Forelimb muscle (tissue), 1 donor: Measurements from ENCODE around the gene NELFCD. TPM values are rescaled to one million over a fixed set of nuclear protein-coding genes. Genes with fewer than 3 reads are reported as not detected.
"Not testable (repeated sequence)": the region's sequence is repeated elsewhere in the genome, so short reads cannot be mapped to it uniquely, and the experiment has no call there.

Source experiments
- DNase-seq: peaks from one replicate; pipeline ENCODE4 v3.0.0-alpha.2; 2013; ENCODE audit warnings: low read depth
- polyA plus RNA-seq: library from polyadenylated mRNA; unstranded; fragments of 120-200 nt; gene quantifications from one replicate; pipeline ENCODE4 v1.2.1, GENCODE V29; 2013; ENCODE audit not compliant: insufficient read length

Gene NELFCD
- polyA plus RNA-seq = 60.9 TPM

DNA sequence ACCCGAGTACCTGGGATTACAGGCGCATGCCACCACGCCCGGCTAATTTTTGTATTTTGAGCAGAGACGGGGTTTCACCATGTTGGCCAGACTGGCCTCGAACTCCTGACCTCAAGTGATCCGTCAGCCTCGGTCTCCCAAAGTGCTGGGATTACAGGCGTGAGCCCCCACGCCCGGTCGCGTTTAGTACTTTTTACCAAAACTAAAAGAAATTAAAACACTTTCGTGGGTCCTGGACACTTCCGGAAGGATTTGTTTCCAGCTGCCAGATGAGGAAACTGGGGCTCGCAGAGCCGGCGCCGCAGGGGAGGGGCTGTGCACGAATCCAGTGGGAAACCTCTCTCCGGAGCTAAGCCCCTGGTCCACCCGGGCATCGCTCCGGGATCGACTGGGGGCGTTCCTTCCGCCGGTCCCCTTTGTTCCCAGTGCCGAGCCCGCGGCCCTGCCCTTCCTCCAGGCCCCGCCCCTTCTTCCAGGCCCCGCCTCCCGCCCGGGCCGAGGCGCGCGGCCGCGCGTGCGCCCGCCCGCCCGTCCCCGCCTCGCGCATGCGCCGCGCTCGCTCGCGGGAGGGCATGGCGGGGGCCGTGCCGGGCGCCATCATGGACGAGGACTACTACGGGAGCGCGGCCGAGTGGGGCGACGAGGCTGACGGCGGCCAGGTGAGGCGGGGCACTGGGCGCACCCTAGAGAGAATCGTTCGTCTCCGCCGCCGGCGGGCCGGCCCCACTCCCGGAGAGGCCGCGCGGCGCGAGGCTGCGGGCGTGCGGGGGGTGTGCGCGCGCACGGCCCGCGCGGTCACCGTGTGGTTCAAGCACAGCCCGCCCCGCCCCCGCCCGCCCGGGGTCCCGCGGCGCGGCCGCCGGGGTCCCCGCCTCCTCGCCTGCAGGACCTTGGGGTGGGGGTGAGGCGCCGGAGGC lies at the start of gene NELFCD:
TSS of gene NELFCD (plus strand) at position 546 of the 917 bp plus-strand sequence. CDS start at position 600, 54 bp downstream.
- no peak for DNase-seq

DNA sequence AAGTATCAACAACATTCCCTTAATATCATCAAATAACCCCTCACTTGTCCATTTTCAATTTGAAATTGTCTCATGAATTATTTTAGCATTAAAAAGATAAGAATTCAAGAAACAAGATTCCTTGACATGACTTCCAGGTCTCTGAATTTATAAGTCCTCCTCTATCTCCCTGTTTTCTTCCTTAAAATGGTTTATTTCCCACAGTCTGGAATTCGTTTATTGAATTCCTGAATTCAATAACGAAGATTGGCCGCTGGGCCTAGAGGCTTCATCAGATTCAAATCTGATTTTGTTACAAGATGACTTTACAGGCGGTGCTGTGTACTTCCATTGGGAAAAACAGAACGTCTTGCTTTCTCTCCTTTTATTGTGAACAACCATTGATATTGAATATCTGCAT lies 48.9 kb upstream of the NELFCD start:
- DNase-seq = no peak

DNA sequence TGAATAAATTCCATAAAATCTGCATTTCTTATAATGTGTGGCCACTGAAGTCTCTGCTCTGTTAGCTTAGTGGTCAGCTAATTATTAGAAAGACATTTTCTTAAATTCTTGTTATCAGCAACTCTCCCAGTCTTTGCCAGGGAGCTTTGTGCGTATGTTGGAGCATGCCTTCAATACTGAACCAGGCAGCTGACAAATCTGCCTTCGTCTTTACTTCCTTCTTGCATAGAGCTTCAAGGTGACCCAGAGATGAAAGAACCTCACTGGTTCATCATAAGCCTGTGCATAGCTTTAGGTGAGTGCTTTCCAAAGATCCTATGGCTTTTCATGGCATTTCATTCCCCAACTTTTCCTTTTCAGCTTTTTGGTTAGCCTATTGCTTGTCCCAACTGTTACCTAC lies 43.0 kb upstream of the NELFCD start:
- no peak for DNase-seq

DNA sequence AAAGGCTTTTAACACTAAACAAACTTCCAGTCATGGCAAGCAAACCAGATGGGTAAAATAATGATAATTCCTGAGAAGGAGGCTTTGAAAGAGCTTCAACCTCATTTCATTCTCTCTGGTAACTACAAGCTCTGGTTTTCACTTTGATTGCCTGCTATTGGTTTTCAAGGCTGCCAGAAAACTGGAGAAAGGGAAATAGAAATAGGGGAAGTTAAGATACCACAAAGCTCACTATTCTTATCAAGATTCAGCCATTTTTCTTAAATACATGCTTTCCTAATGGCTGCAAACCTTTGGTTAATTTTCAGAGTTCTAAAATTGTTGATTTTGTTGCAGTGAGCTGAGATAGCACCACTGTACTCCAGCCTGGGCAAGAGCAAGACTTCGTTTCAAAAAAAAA lies 42.5 kb upstream of the NELFCD start:
- no peak for DNase-seq

DNA sequence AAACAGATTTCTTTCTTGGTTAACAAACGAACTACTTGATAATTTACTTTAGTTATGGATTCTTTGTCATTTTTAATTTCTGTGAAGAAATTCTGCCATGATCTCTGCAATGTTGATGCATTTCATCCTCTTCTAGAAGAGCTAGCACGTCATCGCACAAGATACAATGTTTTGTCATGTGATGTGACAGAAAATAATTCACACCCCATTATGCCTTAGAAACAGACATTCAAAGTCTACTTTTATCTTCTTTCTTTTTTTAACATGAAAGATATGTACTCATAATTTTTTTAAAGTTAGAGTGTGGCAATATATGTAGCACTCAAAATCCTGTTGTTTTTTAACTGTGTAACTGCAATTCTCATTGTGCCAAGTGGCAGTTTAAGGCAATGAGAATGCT lies 39.6 kb upstream of the NELFCD start:
- DNase-seq = no peak

DNA sequence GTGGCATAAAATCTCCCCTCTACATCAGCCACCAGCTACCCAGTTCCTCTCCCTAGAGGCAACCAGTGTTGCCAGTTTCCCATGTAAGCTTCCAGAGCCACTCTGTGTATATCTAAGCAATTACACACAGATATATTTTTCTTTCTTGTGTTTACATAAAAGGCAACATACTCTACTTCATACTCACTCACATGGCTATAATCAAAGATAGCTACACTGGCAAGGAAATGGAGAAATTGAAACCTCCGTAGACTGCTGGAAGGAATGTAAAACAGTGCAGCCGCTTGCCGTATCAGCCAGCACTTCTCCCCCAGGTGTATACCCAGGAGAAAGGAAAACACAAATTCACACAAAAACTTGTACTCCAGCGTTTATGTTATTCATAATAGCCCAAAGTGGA lies 38.5 kb upstream of the NELFCD start:
- DNase-seq = no peak

DNA sequence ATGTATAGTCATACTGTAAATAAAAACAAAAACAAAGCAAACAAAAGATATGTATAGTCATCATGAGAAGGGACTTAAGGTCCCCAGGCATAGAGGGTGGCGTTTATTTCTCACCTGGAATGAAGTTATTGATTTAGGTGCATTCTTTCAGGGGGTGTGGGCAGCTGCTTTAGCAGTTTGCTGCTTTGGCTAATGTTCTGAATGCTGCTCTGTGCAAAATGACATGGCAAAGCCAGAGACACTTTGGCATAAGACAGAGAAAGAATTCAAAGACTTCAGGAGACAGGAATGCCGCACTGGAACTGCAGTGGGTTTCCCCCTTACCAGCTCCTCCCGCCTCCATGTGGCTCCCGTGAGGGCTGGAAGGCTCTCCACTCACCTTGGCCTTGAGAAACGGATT lies 36.4 kb upstream of the NELFCD start:
- DNase-seq = no peak

DNA sequence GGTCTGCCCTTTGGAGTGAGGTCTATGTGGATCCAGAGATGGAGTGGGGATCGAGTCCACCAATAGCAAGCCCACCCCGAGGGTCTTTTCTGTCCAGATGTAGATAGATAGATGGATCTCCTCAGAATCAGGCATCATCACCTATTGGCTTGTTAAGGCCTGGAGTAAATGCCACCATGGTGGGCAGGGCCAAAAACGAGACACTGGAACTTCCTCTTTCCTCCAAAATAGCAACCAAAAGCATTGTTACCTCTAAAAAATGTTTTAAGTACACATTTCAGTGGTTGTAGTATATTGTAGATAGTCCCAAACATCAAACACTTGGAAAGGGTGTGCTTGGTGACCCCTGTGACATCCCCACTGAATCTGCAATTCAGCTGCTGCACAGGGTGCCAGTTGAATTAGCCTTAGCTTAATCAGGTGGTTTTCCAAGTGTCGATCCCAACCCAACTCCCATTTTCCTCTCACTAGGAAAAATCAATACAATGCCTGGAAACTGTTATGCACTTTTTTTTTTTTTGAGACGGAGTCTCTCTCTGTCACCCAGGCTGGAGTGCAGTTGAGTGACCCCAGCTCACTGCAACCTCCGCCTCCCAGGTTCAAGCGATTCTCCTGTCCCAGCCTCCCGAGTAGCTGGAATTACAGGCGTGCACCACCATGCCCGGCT lies 35.0 kb upstream of the NELFCD start:
- no peak for DNase-seq

- DNase-seq = not testable (repeated sequence)
Observed at GRCh38 chr20:58947797-58948388, 33.2 kb upstream of the NELFCD start.

DNA sequence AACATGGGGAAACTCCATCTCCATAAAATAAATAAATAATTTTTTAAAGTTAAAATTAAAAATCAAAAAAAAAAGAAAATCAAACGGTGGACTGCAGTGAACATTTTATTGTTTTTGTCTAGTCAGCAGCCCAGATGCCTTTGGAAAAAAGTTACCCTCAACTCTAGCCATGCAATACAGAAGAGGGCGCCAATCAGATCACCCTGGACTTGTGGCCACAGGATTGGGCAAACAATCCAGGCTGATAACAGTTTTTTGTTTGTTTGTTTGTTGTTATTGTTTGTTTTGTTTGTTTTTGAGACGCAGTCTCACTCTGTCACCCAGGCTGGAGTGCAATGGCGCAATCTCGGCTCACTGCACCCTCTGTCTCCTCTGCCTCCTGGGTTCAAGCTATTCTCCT lies 30.5 kb upstream of the NELFCD start:
- no peak for DNase-seq

- no peak for DNase-seq
Observed at GRCh38 chr20:58953050-58953449, 28.0 kb upstream of the NELFCD start.

DNA sequence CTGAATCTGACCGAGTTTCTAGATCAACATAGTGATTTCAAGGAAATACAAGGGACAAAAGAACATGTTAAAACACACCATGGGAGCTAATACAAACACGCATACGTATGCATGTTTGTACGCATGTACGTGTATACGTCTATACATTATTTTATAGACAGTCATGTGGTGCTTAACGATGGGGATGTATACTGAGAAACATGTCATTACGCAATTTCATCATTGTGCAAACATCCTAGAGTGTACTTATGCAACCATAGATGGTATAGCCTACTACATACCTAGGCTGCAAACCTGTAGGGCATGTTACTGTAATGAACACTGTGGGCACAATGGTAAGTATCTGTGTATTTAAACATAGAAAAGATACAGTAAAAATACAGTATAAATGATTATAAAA lies 25.0 kb upstream of the NELFCD start:
- DNase-seq = no peak

DNA sequence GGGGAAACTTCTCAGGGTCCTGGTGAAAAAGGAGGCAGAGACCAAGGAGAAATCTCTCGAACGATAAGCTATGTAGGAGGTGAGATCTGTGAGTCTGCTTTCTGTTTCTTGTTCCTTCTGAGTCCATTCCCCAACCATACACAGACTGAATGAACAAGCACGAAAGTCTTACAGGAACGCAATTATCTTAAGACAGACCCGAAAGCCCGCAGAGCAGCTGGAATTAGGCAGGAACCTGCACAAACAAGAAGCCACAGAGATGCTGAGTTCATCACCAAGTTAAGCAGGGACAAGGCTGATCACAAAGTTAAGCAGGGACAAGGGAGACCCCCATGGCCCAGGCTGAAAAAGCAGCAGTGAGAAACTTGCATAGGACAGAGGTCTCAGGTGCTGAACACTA lies 21.4 kb upstream of the NELFCD start:
- no peak for DNase-seq

GRCh38 chr20:58963060-58963584 lies 17.9 kb upstream of the NELFCD start:
- DNase-seq = no peak

DNA sequence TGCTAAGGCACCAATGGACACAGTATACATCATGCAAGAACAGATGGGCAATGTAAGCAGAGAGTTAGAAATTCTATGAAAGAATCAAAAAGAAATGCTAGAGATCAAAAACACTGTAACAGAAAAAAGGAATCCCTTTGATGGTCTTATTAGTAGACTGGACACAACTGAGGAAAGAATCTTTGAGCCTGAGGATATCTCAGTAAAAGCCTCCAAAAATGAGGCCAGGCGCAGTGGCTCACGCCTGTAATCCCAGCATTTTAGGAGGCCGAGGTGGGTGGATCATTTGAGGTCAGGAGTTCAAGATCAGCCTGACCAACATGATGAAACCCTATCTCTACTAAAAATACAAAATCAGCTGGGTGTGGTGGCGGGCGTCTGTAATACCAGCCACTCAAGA lies 17.1 kb upstream of the NELFCD start:
- DNase-seq = not testable (repeated sequence)

GRCh38 chr20:58965270-58966064 lies 15.6 kb upstream of the NELFCD start:
- DNase-seq = no peak

GRCh38 chr20:58967652-58968429 lies 13.2 kb upstream of the NELFCD start:
- no peak for DNase-seq

DNA sequence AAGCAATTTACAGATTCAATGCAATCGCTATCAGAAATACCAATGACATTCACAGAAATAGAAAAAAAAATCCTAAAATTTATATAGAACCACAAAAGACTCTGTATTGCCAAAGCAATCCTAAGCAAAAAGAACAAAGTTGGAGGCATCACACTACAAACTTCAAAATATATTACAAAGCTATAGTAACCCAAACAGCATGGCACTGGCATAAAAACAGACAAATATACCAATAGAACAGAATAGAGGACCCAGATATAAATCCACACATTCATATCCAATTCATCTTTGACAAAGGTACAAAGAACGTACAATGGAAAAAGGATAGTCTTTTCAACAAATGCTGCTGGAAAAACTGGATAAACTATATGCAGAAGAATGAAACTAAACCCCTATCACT lies 11.6 kb upstream of the NELFCD start:
- no peak for DNase-seq

- no peak for DNase-seq
Observed at GRCh38 chr20:58970146-58970545, 10.9 kb upstream of the NELFCD start.

GRCh38 chr20:58971429-58971828 lies 9.6 kb upstream of the NELFCD start:
- DNase-seq = no peak

DNA sequence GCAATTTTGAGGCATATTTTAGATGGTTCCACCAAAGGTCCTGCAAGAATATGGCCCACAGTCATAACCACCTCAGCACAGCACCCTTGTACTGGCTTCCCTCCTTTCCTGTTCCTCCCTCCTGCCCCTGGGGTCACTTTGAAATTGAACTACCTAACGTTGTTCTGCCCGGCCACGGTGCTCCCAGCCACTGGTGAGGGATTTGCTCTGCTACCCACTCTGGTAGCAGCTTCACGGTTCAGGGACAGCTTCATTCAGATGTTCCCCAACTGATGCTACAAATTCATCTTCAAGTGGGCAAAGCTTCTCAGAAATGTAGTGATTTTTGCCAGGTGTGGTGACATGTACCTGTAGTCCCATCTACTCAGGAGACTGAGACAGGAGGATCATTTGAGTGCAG lies 7.9 kb upstream of the NELFCD start:
- no peak for DNase-seq
